Testis (tissue), 2 donors: ENCODE data around the gene CD109.
"Not testable (repeated sequence)": the region's sequence is repeated elsewhere in the genome, so short reads cannot be mapped to it uniquely, and the experiment has no call there.

Experiments used
- POLR2A ChIP-seq: fragments of 450-650 bp; IDR thresholded peaks from one replicate; pipeline ENCODE4 v1.6.1; 2017; ENCODE audit warnings: antibody characterized with exemption, mild to moderate bottlenecking, moderate library complexity
- TF ChIP-seq, protein P1 (sequence below), 3 experiments: fragments of 450-650 bp in 2 of 3; fragments of 200-600 bp in 1 of 3; sonication (generic) in 1 of 3; IDR thresholded peaks; one replicate each; pipeline ENCODE4 v1.5.1; 2016 to 2019; ENCODE audit warnings: antibody characterized with exemption in 3 of 3, mild to moderate bottlenecking in 2 of 3, moderate library complexity in 1 of 3

DNA sequence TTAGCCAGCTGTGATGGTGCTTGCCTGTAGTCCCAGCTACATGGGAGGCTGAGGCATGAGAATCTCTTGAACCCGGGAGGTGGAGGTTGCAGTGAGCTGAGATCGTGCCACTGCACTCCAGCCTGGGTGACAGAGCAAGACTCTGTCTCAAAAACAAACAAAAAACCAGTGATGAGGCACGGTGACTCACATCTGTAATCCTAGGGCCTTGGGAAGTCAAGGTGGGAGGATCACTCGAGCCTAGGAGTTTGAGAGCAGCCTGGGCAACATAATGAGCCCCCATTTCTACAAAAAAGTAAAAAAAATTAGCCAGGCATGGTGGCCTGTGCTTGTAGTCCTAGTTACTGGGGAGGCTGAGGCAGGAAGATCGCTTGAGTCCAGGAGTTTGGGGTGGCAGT, 19.1 kb downstream of the CD109 start:
- TF ChIP-seq, protein P1, sequence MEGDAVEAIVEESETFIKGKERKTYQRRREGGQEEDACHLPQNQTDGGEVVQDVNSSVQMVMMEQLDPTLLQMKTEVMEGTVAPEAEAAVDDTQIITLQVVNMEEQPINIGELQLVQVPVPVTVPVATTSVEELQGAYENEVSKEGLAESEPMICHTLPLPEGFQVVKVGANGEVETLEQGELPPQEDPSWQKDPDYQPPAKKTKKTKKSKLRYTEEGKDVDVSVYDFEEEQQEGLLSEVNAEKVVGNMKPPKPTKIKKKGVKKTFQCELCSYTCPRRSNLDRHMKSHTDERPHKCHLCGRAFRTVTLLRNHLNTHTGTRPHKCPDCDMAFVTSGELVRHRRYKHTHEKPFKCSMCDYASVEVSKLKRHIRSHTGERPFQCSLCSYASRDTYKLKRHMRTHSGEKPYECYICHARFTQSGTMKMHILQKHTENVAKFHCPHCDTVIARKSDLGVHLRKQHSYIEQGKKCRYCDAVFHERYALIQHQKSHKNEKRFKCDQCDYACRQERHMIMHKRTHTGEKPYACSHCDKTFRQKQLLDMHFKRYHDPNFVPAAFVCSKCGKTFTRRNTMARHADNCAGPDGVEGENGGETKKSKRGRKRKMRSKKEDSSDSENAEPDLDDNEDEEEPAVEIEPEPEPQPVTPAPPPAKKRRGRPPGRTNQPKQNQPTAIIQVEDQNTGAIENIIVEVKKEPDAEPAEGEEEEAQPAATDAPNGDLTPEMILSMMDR (IDR thresholded peaks at IDR 0.05): not testable (repeated sequence)
- not testable (repeated sequence) for TF ChIP-seq POLR2A
